ENCODE results near the gene VWA2.
"Not testable (repeated sequence)": the region's sequence is repeated elsewhere in the genome, so short reads cannot be mapped to it uniquely, and the experiment has no call there.

VWA2 gene

DNA sequence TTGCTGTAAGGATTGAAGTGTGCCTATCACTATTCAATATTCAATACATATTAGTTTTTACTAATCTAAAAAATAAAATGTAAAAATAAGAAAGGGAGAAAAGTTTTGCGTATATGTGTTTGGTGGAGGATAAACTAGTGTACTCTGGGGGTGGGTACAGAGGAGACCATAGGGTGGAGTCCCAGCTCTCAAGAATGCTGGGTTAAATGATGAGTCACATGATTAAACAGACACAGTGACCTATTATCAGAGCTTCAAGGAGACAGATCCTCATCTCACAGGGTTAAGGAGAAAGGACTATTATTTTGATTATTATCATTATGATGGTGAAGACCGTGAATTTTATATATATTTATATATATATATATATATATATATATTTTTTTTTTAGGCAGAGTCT lies 87.7 kb downstream of the VWA2 start:
- peaks cover 0 to 6% of the 10 kb centered on the region in 2 donors for H3K36me3 ChIP-seq (ENCODE audit: control insufficient read depth in 2 of 2, insufficient read depth in 2 of 2, low read length in 2 of 2)
- no peak overlapping the region for H3K9ac ChIP-seq (ENCODE audit: low read depth in 1 of 2, low read length in 2 of 2)

DNA sequence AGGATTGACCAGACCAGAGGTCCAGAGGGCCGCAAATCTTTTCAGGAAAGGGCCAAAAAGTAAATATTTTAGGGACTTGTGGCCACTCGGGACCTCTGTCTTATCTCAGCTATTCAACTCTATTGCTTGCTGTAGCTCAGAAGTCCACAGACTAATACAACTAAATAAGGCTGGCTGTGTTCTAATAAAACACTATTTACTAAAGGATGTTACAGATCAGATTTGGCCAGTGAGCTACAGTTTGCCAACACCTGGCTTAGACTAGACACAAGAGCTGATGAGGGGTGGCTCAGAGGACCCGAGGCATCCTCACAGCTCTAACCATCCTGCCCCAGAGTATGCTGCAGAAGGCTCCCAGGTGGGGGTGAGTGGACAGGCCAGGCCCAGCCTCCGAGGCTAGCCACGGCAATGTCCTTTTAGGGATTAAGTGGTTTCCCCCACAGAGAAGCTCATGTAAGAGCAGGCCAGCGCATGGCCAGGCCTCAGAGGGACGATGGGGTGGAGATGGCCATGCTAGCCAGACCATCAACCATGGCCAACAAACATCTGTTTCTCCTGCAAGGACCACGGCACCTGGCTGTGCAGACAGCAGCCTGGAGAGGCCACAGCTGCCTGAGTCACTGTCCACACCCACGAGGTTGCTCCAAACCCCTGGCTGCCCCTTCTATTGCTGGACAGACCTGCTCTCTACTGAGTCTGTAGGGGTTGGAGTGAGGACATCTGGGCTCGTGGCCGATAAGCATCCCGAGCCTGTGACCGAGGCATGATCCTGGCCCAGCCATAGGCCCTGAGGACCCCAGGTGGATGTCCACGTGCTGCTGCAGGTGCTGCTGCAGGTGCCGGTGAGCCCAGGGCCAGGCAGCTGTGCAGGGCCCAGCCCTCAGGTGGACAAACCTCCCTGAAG lies 88.7 kb downstream of the VWA2 start:
- H3K9ac ChIP-seq (ENCODE audit: low read depth in 1 of 2, low read length in 2 of 2) = no peak overlapping the region

More for the DNA sequence above, 87.7 kb downstream of the VWA2 start:
- no peak overlapping the region for H3K27ac ChIP-seq (ENCODE audit: low read depth in 2 of 2, low read length in 2 of 2)
- H3K4me1 ChIP-seq (ENCODE audit: control insufficient read depth in 2 of 2, insufficient read depth in 2 of 2, low read length in 2 of 2) = no peaks in the 10 kb centered on the region
- H3K27me3 ChIP-seq (ENCODE audit: control insufficient read depth in 2 of 2, insufficient read depth in 2 of 2, low read length in 2 of 2) = no peaks in the 10 kb centered on the region
- no peaks in the 10 kb centered on the region for H3K9me3 ChIP-seq (ENCODE audit: control insufficient read depth in 2 of 2, low read length in 2 of 2)
- H3K4me3 ChIP-seq (ENCODE audit: low read length in 2 of 2) = no peak overlapping the region

DNA sequence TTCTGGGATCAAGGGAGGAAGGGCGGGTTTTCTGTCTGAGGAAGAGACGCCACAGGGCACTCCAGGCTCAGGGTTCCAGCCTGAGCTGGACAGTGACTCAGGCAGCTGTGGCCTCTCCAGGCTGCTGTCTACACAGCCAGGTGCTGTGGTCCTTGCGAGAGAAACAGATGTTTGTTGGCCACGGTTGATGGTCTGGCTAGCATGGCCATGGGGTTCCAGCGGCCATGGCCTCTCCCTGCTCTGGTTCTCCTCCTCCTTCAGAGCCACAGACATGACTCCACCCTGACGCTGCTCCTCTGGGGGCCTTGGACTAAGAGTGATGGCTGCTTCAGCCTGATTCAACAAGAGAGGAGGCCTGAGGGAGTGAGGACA lies 89.4 kb downstream of the VWA2 start:
- H3K4me1 ChIP-seq (ENCODE audit: control insufficient read depth in 2 of 2, insufficient read depth in 2 of 2, low read length in 2 of 2) = no peaks in the 10 kb centered on the region
- H3K36me3 ChIP-seq (ENCODE audit: control insufficient read depth in 2 of 2, insufficient read depth in 2 of 2, low read length in 2 of 2) = no peaks in the 10 kb centered on the region
- no peaks in the 10 kb centered on the region for H3K27me3 ChIP-seq (ENCODE audit: control insufficient read depth in 2 of 2, insufficient read depth in 2 of 2, low read length in 2 of 2)
- no peak overlapping the region for H3K9ac ChIP-seq (ENCODE audit: low read depth in 1 of 2, low read length in 2 of 2)
- no peak overlapping the region for H3K4me3 ChIP-seq (ENCODE audit: low read length in 2 of 2)
- H3K27ac ChIP-seq (ENCODE audit: low read depth in 2 of 2, low read length in 2 of 2) = no peak overlapping the region
- no peaks in the 10 kb centered on the region for H3K9me3 ChIP-seq (ENCODE audit: control insufficient read depth in 2 of 2, low read length in 2 of 2)

More for the DNA sequence above, 88.7 kb downstream of the VWA2 start:
- no peaks in the 10 kb centered on the region for H3K27me3 ChIP-seq (ENCODE audit: control insufficient read depth in 2 of 2, insufficient read depth in 2 of 2, low read length in 2 of 2)
- no peak overlapping the region for H3K4me3 ChIP-seq (ENCODE audit: low read length in 2 of 2)
- no peaks in the 10 kb centered on the region for H3K4me1 ChIP-seq (ENCODE audit: control insufficient read depth in 2 of 2, insufficient read depth in 2 of 2, low read length in 2 of 2)
- H3K36me3 ChIP-seq (ENCODE audit: control insufficient read depth in 2 of 2, insufficient read depth in 2 of 2, low read length in 2 of 2) = no peaks in the 10 kb centered on the region
- no peak overlapping the region for H3K27ac ChIP-seq (ENCODE audit: low read depth in 2 of 2, low read length in 2 of 2)
- no peaks in the 10 kb centered on the region for H3K9me3 ChIP-seq (ENCODE audit: control insufficient read depth in 2 of 2, low read length in 2 of 2)

DNA sequence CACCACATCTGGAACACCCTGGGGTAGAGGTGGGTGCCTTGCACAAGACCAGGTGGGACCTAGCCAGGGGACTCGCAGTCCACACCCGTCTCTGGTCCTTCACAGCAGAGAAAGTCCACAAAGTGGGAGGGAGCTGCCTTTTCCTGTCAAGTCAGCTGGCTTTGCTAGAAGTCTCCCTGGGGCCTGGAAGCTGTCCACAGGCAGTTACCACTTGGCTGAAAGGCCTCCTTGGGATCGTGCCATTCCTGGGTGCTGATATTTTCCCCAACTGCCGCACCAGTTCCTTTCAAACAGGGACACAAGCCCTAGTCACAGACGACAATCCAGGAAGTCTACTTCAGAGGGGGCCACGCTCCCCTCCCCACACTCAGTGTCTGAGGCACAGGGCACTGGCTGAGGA lies 89.8 kb downstream of the VWA2 start:
- Histone ChIP-seq H3K9ac (ENCODE audit: low read depth in 1 of 2, low read length in 2 of 2) (no peak overlapping the region), H3K9me3 (ENCODE audit: control insufficient read depth in 2 of 2, low read length in 2 of 2) (no peaks in the 10 kb centered on the region), H3K4me3 (ENCODE audit: low read length in 2 of 2) (no peak overlapping the region), H3K27ac (ENCODE audit: low read depth in 2 of 2, low read length in 2 of 2) (no peak overlapping the region), H3K27me3 (ENCODE audit: control insufficient read depth in 2 of 2, insufficient read depth in 2 of 2, low read length in 2 of 2) (no peaks in the 10 kb centered on the region), H3K36me3 (ENCODE audit: control insufficient read depth in 2 of 2, insufficient read depth in 2 of 2, low read length in 2 of 2) (no peaks in the 10 kb centered on the region), H3K4me1 (ENCODE audit: control insufficient read depth in 2 of 2, insufficient read depth in 2 of 2, low read length in 2 of 2) (no peaks in the 10 kb centered on the region)

DNA sequence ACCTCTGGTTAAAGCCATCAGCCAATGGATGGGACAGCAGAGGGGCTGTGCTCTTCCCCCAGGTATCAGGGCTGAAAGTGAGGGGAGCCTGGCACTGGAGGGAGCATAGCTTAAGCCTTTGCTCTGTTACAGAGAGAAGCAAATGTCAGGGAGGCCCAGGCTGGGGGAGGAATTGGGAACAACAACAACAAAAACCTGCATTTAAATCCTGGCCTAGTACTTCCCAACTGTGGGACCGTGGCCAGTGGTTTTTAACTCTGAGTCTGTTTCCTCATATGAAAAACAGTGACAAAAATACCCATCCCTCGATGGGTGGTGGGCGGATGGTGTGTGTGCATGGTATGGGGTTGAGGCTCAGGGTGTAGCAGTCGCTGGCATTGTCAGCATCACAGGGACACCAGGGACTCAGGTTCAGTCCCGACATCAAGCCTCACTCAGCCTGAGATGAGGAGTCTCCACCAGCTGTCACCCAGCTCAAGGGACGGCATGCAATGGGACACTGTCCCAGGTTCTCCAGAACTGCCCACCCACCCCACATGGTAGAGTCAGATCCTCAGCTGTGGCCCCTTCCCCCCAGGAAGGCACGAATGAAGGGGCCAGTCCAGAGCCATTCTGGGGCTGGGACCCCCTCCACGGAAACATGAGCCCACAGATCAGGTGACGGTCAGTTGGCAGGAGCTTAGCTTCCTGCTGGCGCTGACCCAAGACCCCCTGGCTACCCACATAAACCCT lies 90.7 kb downstream of the VWA2 start:
- H3K4me3 ChIP-seq (ENCODE audit: low read length in 2 of 2) = no peak overlapping the region
- H3K36me3 ChIP-seq (ENCODE audit: control insufficient read depth in 2 of 2, insufficient read depth in 2 of 2, low read length in 2 of 2) = no peaks in the 10 kb centered on the region
- H3K9ac ChIP-seq (ENCODE audit: low read depth in 1 of 2, low read length in 2 of 2) = no peak overlapping the region
- no peaks in the 10 kb centered on the region for H3K27me3 ChIP-seq (ENCODE audit: control insufficient read depth in 2 of 2, insufficient read depth in 2 of 2, low read length in 2 of 2)
- H3K27ac ChIP-seq (ENCODE audit: low read depth in 2 of 2, low read length in 2 of 2) = no peak overlapping the region
- no peaks in the 10 kb centered on the region for H3K4me1 ChIP-seq (ENCODE audit: control insufficient read depth in 2 of 2, insufficient read depth in 2 of 2, low read length in 2 of 2)
- H3K9me3 ChIP-seq (ENCODE audit: control insufficient read depth in 2 of 2, low read length in 2 of 2) = no peaks in the 10 kb centered on the region

DNA sequence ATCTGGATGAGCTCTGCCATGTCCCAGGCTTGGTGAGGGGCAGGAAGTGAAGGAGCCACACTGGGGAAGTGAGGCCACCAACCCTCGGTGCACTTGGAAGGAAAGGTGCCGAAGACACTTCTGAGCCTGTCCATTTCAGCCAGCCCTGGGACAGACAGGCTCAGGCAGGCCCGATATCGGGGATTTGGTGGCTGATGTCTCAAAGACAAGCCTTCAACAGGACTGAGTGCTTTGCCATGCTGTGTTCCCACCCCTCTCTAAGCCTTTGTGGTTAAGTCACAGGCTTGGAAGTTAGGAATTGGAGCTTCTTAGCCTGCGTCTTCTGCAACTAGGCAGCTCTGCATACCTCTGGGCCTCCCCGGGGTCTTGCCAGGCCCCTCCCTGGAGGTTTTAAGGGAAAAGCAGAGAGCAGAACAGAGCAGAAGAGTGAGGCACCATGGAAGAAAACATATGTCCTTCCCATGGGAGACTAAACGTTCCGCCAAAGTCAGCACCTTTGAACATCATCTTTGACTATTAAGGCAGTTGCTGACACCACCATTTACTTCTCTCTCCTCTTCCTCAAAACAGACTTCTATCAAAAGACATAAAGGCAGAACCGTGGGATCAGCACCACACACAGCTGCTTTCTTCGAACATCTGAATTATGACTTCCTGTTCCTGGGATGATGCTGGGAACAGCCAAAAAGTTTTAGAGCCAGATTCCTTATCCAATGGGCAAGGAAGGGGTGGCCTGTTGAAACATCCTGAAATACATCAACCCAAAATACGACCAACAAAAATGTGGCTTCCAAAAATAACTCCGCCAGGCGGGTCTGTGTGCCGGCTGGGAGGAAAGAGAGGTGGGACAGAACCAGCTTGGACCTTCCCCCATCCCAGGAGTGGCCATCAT lies 93.5 kb downstream of the VWA2 start:
- Histone ChIP-seq H3K4me3 (ENCODE audit: low read length in 2 of 2) (no peak overlapping the region), H3K9me3 (ENCODE audit: control insufficient read depth in 2 of 2, low read length in 2 of 2) (no peaks in the 10 kb centered on the region), H3K9ac (ENCODE audit: low read depth in 1 of 2, low read length in 2 of 2) (no peak overlapping the region), H3K27ac (ENCODE audit: low read depth in 2 of 2, low read length in 2 of 2) (peak overlapping the region; percentile 20 to 33), H3K27me3 (ENCODE audit: control insufficient read depth in 2 of 2, insufficient read depth in 2 of 2, low read length in 2 of 2) (no peaks in the 10 kb centered on the region), H3K4me1 (ENCODE audit: control insufficient read depth in 2 of 2, insufficient read depth in 2 of 2, low read length in 2 of 2) (no peaks in the 10 kb centered on the region), H3K36me3 (ENCODE audit: control insufficient read depth in 2 of 2, insufficient read depth in 2 of 2, low read length in 2 of 2) (no peaks in the 10 kb centered on the region)

DNA sequence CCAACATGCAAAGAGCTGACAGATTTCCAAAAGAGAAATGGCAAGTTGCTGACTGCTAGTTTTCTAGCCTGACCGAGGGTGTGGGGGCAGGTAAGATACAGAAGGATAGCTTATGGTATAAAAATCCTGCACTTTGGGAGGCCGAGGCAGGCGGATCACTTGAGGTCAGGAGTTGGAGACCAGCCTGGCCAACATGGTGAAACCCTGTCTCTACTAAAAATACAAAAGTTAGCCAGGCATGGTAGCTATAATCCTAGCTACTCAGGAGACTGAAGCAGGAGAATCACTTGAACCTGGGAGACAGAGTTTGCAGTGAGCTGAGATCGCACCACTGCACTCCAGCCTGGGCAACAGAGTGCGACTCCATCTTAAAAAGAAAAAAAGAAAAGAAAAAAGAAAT lies 94.4 kb downstream of the VWA2 start:
- H3K27me3 ChIP-seq (ENCODE audit: control insufficient read depth in 2 of 2, insufficient read depth in 2 of 2, low read length in 2 of 2); H3K9me3 ChIP-seq (ENCODE audit: control insufficient read depth in 2 of 2, low read length in 2 of 2); H3K4me3 ChIP-seq (ENCODE audit: low read length in 2 of 2); H3K36me3 ChIP-seq (ENCODE audit: control insufficient read depth in 2 of 2, insufficient read depth in 2 of 2, low read length in 2 of 2); H3K4me1 ChIP-seq (ENCODE audit: control insufficient read depth in 2 of 2, insufficient read depth in 2 of 2, low read length in 2 of 2); H3K9ac ChIP-seq (ENCODE audit: low read depth in 1 of 2, low read length in 2 of 2); H3K27ac ChIP-seq (ENCODE audit: low read depth in 2 of 2, low read length in 2 of 2): not testable (repeated sequence)

DNA sequence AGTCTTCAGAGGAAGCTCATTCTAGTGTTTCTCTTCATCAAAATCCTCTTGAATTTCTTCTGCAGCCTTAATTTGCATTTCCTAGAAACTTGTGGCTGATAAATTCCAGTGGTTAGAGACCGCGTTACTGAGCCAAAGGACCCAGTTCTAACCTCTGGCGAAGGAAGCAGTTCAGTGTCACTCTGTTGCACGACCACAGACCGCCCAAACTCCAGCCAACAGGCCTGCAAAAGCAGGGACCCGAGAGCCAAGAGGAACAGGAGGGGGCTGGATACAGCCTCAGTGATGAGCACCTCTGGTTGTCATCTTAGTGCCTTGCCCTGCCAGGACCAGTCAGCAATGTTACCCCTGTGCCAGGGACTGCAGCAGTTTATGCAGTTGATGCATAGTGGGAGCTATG lies 95.2 kb downstream of the VWA2 start:
- no peaks in the 10 kb centered on the region for H3K4me1 ChIP-seq (ENCODE audit: control insufficient read depth in 2 of 2, insufficient read depth in 2 of 2, low read length in 2 of 2)
- no peaks in the 10 kb centered on the region for H3K36me3 ChIP-seq (ENCODE audit: control insufficient read depth in 2 of 2, insufficient read depth in 2 of 2, low read length in 2 of 2)
- no peak overlapping the region for H3K27ac ChIP-seq (ENCODE audit: low read depth in 2 of 2, low read length in 2 of 2)
- no peak overlapping the region for H3K9ac ChIP-seq (ENCODE audit: low read depth in 1 of 2, low read length in 2 of 2)
- H3K4me3 ChIP-seq (ENCODE audit: low read length in 2 of 2) = no peak overlapping the region
- H3K27me3 ChIP-seq (ENCODE audit: control insufficient read depth in 2 of 2, insufficient read depth in 2 of 2, low read length in 2 of 2) = no peaks in the 10 kb centered on the region
- H3K9me3 ChIP-seq (ENCODE audit: control insufficient read depth in 2 of 2, low read length in 2 of 2) = no peaks in the 10 kb centered on the region

DNA sequence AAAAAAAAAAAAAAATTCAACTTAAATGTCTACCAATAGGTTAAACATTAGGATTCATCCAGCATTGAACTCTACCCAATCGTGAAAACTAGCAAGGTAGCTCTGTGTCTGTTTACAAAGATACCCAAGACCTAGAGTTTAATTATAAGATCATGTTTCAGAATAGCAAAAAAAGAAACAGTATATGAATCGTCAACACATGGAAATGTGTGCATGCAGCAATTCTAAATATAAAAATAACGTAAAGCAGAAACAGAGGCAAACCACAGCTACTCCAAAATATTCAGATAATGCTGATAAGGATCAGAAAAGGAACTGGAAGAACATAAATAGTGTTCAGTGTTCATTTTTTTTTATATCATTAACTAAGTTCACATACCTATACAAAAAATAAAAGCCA lies 96.6 kb downstream of the VWA2 start:
- Histone ChIP-seq H3K9me3 (ENCODE audit: control insufficient read depth in 2 of 2, low read length in 2 of 2) (no peaks in the 10 kb centered on the region), H3K27ac (ENCODE audit: low read depth in 2 of 2, low read length in 2 of 2) (no peak overlapping the region), H3K27me3 (ENCODE audit: control insufficient read depth in 2 of 2, insufficient read depth in 2 of 2, low read length in 2 of 2) (no peaks in the 10 kb centered on the region)

More for the DNA sequence above, 96.6 kb downstream of the VWA2 start:
- Histone ChIP-seq H3K4me3 (ENCODE audit: low read length in 2 of 2) (no peak overlapping the region), H3K4me1 (ENCODE audit: control insufficient read depth in 2 of 2, insufficient read depth in 2 of 2, low read length in 2 of 2) (no peaks in the 10 kb centered on the region), H3K9ac (ENCODE audit: low read depth in 1 of 2, low read length in 2 of 2) (no peak overlapping the region), H3K36me3 (ENCODE audit: control insufficient read depth in 2 of 2, insufficient read depth in 2 of 2, low read length in 2 of 2) (no peaks in the 10 kb centered on the region)

Data from mucosa of rectum (tissue), 2 donors.